ENCODE results near the gene R3HDML.

The R3HDML gene

DNA sequence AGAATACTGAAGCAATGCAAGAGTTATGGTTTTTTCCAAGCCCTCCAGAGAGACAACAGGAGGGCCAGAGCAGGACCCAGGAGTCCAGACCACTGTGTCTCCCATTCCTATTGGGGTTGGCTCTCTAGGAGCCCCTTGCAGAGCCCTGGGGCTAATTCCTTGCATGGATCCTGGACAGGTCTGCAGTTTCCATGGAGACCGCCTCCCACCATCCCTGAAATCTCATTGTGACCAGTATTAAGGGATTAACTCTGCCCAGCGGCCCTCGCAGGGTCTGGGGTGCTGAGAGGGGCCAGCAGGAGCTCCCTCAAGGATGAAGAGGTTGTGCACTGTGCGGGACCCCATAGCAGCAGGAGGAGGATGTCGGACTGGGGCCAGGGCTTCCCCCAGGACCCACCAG lies 53.4 kb downstream of the R3HDML start:
- Histone ChIP-seq H2BK5ac (ENCODE audit: low read length) (no peak overlapping the region), H3K56ac (ENCODE audit: low read length) (no peak overlapping the region), H3K4me1 (ENCODE audit: control insufficient read depth, low read depth, low read length) (no peaks in the 10 kb centered on the region), H3K79me1 (ENCODE audit: low read length) (no peaks in the 10 kb centered on the region), H3K36me3 (ENCODE audit: control insufficient read depth, insufficient read depth, low read length) (no peaks in the 10 kb centered on the region), H4K8ac (ENCODE audit: low read depth, low read length) (no peak overlapping the region), H3K18ac (ENCODE audit: low read length) (no peak overlapping the region), H3K23ac (ENCODE audit: low read length) (no peak overlapping the region), H2BK120ac (ENCODE audit: low read depth, low read length) (no peak overlapping the region), H3K27ac (ENCODE audit: low read depth, low read length) (no peak overlapping the region), H4K5ac (ENCODE audit: low read length) (no peak overlapping the region), H3K27me3 (ENCODE audit: insufficient read depth, low read length, poor library complexity) (no peaks in the 10 kb centered on the region), H3K4me3 (ENCODE audit: low read length) (no peak overlapping the region), H3K4ac (ENCODE audit: low read depth, low read length) (no peak overlapping the region), H3K4me2 (ENCODE audit: low read length) (no peak overlapping the region), H2BK15ac (replicated peaks; ENCODE audit: low read depth) (no peak overlapping the region), H3K79me2 (ENCODE audit: control insufficient read depth, insufficient read depth, low read length) (no peaks in the 10 kb centered on the region), H3K9ac (ENCODE audit: low read length) (no peak overlapping the region), H2AK5ac (ENCODE audit: low read length) (no peak overlapping the region)
- no peak for DNase-seq
- no CpG with 5 or more reads among the region's 5 CpGs for WGBS (ENCODE audit: extremely low coverage, insufficient coverage, low lambda C conversion rate)

DNA sequence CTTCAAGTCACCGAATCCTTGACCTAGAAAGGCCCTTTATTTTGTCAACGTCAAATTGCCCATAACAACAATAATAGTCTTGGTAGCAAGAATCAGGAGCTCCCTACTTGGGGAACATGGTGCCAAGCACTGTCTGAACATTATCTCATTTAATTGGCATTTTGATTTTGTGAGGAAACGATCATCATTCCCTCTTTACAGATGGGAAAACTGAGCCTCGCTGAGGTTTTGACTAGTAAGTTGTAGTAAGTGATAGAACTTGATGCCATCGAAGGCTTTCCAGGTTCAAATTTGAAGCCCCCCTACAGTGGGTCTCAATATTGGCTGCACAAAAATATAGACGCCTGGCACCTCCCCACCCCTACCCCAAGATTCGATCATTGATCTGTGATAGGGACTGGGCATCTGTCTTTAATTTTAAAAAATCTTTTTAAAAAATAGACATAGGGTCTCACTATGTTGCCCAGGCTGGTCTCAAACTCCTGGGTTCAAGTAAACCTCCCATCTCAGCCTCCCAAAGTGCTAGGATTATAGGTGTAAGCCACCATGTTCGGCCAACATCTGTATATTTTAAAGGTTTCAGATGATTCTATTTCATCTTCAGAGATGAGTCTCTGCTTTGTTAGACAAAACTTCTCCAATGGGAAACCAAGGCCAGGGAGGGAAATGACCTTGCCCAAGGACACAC lies 55.4 kb downstream of the R3HDML start:
- no CpG with 5 or more reads among the region's 8 CpGs for WGBS (ENCODE audit: extremely low coverage, insufficient coverage, low lambda C conversion rate)
- Histone ChIP-seq H3K79me2 (ENCODE audit: control insufficient read depth, insufficient read depth, low read length) (no peaks in the 10 kb centered on the region), H3K4me2 (ENCODE audit: low read length) (no peak overlapping the region), H3K27ac (ENCODE audit: low read depth, low read length) (no peak overlapping the region), H3K4me1 (ENCODE audit: control insufficient read depth, low read depth, low read length) (no peaks in the 10 kb centered on the region), H2BK15ac (replicated peaks; ENCODE audit: low read depth) (no peak overlapping the region), H3K56ac (ENCODE audit: low read length) (no peak overlapping the region), H2BK120ac (ENCODE audit: low read depth, low read length) (no peak overlapping the region), H2AK5ac (ENCODE audit: low read length) (no peak overlapping the region), H3K18ac (ENCODE audit: low read length) (no peak overlapping the region), H4K5ac (ENCODE audit: low read length) (no peak overlapping the region), H4K8ac (ENCODE audit: low read depth, low read length) (no peak overlapping the region), H3K4ac (ENCODE audit: low read depth, low read length) (no peak overlapping the region), H3K36me3 (ENCODE audit: control insufficient read depth, insufficient read depth, low read length) (no peaks in the 10 kb centered on the region), H3K9ac (ENCODE audit: low read length) (no peak overlapping the region), H3K27me3 (ENCODE audit: insufficient read depth, low read length, poor library complexity) (no peaks in the 10 kb centered on the region), H3K79me1 (ENCODE audit: low read length) (no peaks in the 10 kb centered on the region), H3K4me3 (ENCODE audit: low read length) (no peak overlapping the region), H3K23ac (ENCODE audit: low read length) (no peak overlapping the region), H2BK5ac (ENCODE audit: low read length) (no peak overlapping the region)
- no peak for DNase-seq

DNA sequence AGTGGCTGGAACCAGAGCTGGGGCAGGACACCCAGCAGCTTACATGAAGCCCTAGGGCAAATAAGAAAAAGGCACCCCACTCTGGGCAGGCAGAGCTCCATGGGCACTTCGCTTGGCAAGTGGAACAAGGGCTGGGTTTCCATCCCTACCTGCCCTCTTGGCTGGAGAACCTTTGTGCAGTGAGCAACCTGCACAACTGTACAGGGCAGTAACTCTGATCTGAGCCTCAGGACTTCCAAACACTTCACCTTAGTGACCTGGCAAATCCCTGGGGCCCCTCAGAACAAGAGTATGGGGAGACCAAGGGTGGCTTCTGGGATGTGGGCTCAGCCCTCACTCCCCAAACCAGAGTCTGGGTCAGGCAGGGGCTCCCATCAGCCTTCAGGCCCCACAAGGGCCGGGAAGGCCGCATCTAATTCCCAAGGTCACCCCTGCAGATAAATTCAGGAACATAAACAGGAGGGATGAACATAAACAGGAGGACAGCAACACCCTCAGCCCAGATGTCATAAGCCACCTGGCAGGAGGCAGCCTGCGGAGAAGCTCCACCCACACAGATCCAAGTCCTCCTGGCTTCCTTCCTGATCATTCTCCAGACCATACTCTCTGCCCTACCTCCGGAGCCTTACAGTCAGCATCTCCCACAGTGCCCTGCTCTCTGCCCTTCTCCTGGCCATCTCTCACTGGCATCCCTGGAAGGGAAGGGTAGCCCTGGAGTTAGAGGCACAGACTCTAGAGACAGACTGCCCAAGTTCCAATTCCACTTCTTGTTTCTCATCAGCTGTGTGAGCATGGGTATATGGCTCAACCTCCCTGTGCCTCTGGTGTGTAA lies 56.1 kb downstream of the R3HDML start:
- Histone ChIP-seq H3K4me3 (ENCODE audit: low read length) (no peak overlapping the region), H4K8ac (ENCODE audit: low read depth, low read length) (no peak overlapping the region), H3K4me2 (ENCODE audit: low read length) (no peak overlapping the region), H3K9ac (ENCODE audit: low read length) (no peak overlapping the region), H3K36me3 (ENCODE audit: control insufficient read depth, insufficient read depth, low read length) (no peaks in the 10 kb centered on the region), H3K56ac (ENCODE audit: low read length) (no peak overlapping the region), H3K79me2 (ENCODE audit: control insufficient read depth, insufficient read depth, low read length) (no peaks in the 10 kb centered on the region), H3K27me3 (ENCODE audit: insufficient read depth, low read length, poor library complexity) (no peaks in the 10 kb centered on the region), H2BK120ac (ENCODE audit: low read depth, low read length) (no peak overlapping the region), H3K79me1 (ENCODE audit: low read length) (no peaks in the 10 kb centered on the region), H2BK15ac (replicated peaks; ENCODE audit: low read depth) (no peak overlapping the region), H3K4ac (ENCODE audit: low read depth, low read length) (no peak overlapping the region), H3K27ac (ENCODE audit: low read depth, low read length) (no peak overlapping the region), H2AK5ac (ENCODE audit: low read length) (no peak overlapping the region), H3K4me1 (ENCODE audit: control insufficient read depth, low read depth, low read length) (no peaks in the 10 kb centered on the region), H3K23ac (ENCODE audit: low read length) (no peak overlapping the region), H2BK5ac (ENCODE audit: low read length) (no peak overlapping the region), H4K5ac (ENCODE audit: low read length) (no peak overlapping the region), H3K18ac (ENCODE audit: low read length) (no peak overlapping the region)
- DNase-seq = no peak
- WGBS (ENCODE audit: extremely low coverage, insufficient coverage, low lambda C conversion rate) = no CpG with 5 or more reads among the region's 5 CpGs

DNA sequence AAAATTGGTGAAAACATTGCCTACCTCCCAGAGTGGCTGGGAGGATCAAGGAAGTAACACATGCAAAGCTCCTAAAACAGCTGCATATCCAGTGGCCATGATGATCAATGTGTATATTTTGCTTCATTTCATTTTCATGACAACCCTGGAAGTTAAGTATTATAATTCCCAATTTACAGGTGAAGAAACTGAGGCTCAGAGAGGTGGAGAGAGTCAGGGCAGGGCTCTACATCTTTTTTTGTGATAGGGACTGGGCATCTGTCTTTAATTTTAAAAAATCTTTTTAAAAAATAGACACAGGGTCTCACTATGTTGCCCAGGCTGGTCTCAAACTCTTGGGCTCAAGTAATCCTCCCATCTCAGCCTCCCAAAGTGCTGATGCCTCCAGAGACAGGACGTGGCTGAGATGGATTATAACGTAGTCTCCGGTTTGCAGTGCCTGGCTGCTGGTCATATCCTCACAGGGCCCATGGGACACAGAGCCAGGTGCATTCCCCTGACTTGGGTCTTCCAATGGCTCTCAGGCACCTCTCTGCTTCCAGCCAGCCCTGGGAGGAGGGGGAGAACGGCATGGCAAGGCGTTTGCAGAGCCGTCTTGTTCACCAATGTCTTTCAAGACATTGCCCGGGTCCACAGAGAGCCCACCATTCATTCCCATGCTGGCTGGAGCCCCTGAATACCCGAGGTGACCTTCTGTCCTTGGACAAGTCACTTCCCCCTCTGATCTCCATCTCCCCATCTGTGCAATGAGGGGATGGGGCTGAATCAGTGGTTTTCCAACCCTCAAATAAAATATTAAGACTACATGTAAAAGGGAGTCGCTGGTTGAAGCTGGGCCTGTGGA lies 57.0 kb downstream of the R3HDML start:
- Histone ChIP-seq H3K56ac (ENCODE audit: low read length) (no peak overlapping the region), H2BK5ac (ENCODE audit: low read length) (no peak overlapping the region), H4K8ac (ENCODE audit: low read depth, low read length) (no peak overlapping the region), H2BK15ac (replicated peaks; ENCODE audit: low read depth) (no peak overlapping the region), H3K4ac (ENCODE audit: low read depth, low read length) (no peak overlapping the region), H3K4me3 (ENCODE audit: low read length) (no peak overlapping the region), H3K79me1 (ENCODE audit: low read length) (no peaks in the 10 kb centered on the region), H3K79me2 (ENCODE audit: control insufficient read depth, insufficient read depth, low read length) (no peaks in the 10 kb centered on the region), H3K4me1 (ENCODE audit: control insufficient read depth, low read depth, low read length) (no peaks in the 10 kb centered on the region), H4K5ac (ENCODE audit: low read length) (no peak overlapping the region), H3K4me2 (ENCODE audit: low read length) (no peak overlapping the region), H3K27me3 (ENCODE audit: insufficient read depth, low read length, poor library complexity) (no peaks in the 10 kb centered on the region), H2BK120ac (ENCODE audit: low read depth, low read length) (no peak overlapping the region), H3K23ac (ENCODE audit: low read length) (no peak overlapping the region), H3K27ac (ENCODE audit: low read depth, low read length) (no peak overlapping the region), H3K9ac (ENCODE audit: low read length) (no peak overlapping the region), H3K36me3 (ENCODE audit: control insufficient read depth, insufficient read depth, low read length) (no peaks in the 10 kb centered on the region), H2AK5ac (ENCODE audit: low read length) (no peak overlapping the region), H3K18ac (ENCODE audit: low read length) (no peak overlapping the region)
- no CpG with 5 or more reads among the region's 9 CpGs for WGBS (ENCODE audit: extremely low coverage, insufficient coverage, low lambda C conversion rate)
- DNase-seq = no peak

DNA sequence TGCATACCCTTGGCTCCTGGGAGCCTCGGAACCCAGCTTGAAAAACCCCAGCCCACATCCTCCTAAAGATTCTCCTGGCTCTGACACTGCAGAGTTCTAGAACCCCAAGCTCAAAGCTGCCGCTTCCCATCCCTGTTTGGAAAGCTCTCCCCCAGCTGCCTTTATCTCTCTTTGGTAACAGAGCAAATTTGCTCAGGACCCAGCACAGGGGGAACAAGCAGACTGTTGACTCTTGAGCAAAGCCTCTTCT lies 57.5 kb downstream of the R3HDML start:
- H2BK120ac ChIP-seq (ENCODE audit: low read depth, low read length) = no peak overlapping the region
- H4K5ac ChIP-seq (ENCODE audit: low read length) = no peak overlapping the region
- H3K4me1 ChIP-seq (ENCODE audit: control insufficient read depth, low read depth, low read length) = no peaks in the 10 kb centered on the region
- H3K27me3 ChIP-seq (ENCODE audit: insufficient read depth, low read length, poor library complexity) = no peaks in the 10 kb centered on the region
- no peak for DNase-seq
- no peaks in the 10 kb centered on the region for H3K79me2 ChIP-seq (ENCODE audit: control insufficient read depth, insufficient read depth, low read length)
- no peak overlapping the region for H3K4me3 ChIP-seq (ENCODE audit: low read length)
- H3K23ac ChIP-seq (ENCODE audit: low read length) = no peak overlapping the region
- H3K27ac ChIP-seq (ENCODE audit: low read depth, low read length) = no peak overlapping the region
- no peak overlapping the region for H3K9ac ChIP-seq (ENCODE audit: low read length)
- no peak overlapping the region for H2BK5ac ChIP-seq (ENCODE audit: low read length)
- H3K56ac ChIP-seq (ENCODE audit: low read length) = no peak overlapping the region
- no CpG with 5 or more reads among the region's 2 CpGs for WGBS (ENCODE audit: extremely low coverage, insufficient coverage, low lambda C conversion rate)
- H3K36me3 ChIP-seq (ENCODE audit: control insufficient read depth, insufficient read depth, low read length) = no peaks in the 10 kb centered on the region
- no peak overlapping the region for H2AK5ac ChIP-seq (ENCODE audit: low read length)
- H4K8ac ChIP-seq (ENCODE audit: low read depth, low read length) = no peak overlapping the region
- H3K4ac ChIP-seq (ENCODE audit: low read depth, low read length) = no peak overlapping the region
- no peak overlapping the region for H3K18ac ChIP-seq (ENCODE audit: low read length)
- no peak overlapping the region for H2BK15ac ChIP-seq (replicated peaks; ENCODE audit: low read depth)
- H3K4me2 ChIP-seq (ENCODE audit: low read length) = no peak overlapping the region
- H3K79me1 ChIP-seq (ENCODE audit: low read length) = no peaks in the 10 kb centered on the region
